Left lung (tissue), 10 donors: ENCODE results near the gene ABCD1. TPM values are rescaled to one million over a fixed set of nuclear protein-coding genes. Genes with fewer than 3 reads are reported as not detected.
A peak's percentile ranks its signal among the peaks of the same experiment; 100 is the strongest.

ENCODE experiments used
- ATAC-seq: fragments of 200-7000 bp; cut with Tn5 transposase; one replicate; pipeline ENCODE4 v1.9.1; 2020; ENCODE audit warnings: moderate library complexity
- DNase-seq, 4 donors: peaks; one replicate each; pipeline ENCODE4 v3.0.0-alpha.2; 2013 to 2020
- H3K27ac ChIP-seq, 2 donors: fragments of 200-600 bp; sonication (generic) in 1 of 2; one replicate each; pipeline versions ENCODE4 v1.5.0 to v1.8.0; 2020 to 2021
- H3K27me3 ChIP-seq, 2 donors: fragments of 200-600 bp; sonication (generic) in 1 of 2; one replicate each; pipeline versions ENCODE4 v1.5.0 to v1.8.0; 2020 to 2021
- H3K36me3 ChIP-seq, 2 donors: fragments of 200-600 bp; sonication (generic) in 1 of 2; one replicate each; pipeline versions ENCODE4 v1.5.0 to v1.8.0; 2020 to 2021
- H3K4me1 ChIP-seq, 2 donors: fragments of 200-600 bp; one replicate each; pipeline ENCODE4 v1.8.0; 2021
- H3K4me3 ChIP-seq, 2 donors: fragments of 200-600 bp; sonication (generic) in 1 of 2; one replicate each; pipeline versions ENCODE4 v1.5.0 to v1.8.0; 2020 to 2021; ENCODE audit warnings: mild to moderate bottlenecking in 1 of 2
- H3K9me3 ChIP-seq, 2 donors: fragments of 200-600 bp; sonication (generic) in 1 of 2; one replicate each; pipeline versions ENCODE4 v1.5.0 to v1.8.0; 2020 to 2021
- CTCF ChIP-seq, 2 donors: fragments of 200-600 bp; sonication (generic) in 1 of 2; IDR thresholded peaks; one replicate each; pipeline versions ENCODE4 v1.5.0 to v1.8.0; 2021; ENCODE audit warnings: antibody characterized with exemption in 2 of 2
- intact Hi-C, 2 donors: fragments of 100-400 bp; cut with DNase I; formaldehyde crosslinking; loops; one replicate each; pipeline versions ENCODE4 v1.11.2 to v1.14.2; 2022
- polyA plus RNA-seq, 6 donors: library from polyadenylated mRNA; unstranded; fragments of 120-200 nt; gene quantifications; one replicate each; pipeline ENCODE4 v1.2.1, GENCODE V29; 2013; ENCODE audit not compliant: insufficient read length in 6 of 6
- total RNA-seq, 2 donors: library from RNA; stranded (reverse); fragmentation: NEBNext Ultra II Directional; extraction: Animal tissue kit (Norgen Biotek cat#: 25700); gene quantifications; one replicate each; pipeline ENCODE4 v1.2.1, GENCODE V29; 2021
- donor health status: DM: no; HTN: yes; CAD: no.
- donor health status: DM: no; HTN: no; CAD: no.

The ABCD1 gene
- total and polyA plus RNA-seq, 8 donors = 6.5 to 18.5 (median 10.0) TPM

GRCh38 chrX:153777261-153778090, 52.8 kb downstream of the ABCD1 start:
- no peaks in the 10 kb centered on the region for H3K36me3 ChIP-seq
- DNase-seq = peak in 1 of 4 donors; percentile 21

GRCh38 chrX:153778181-153778580, 53.5 kb downstream of the ABCD1 start:
- no peak for ATAC-seq

More at GRCh38 chrX:153777261-153778090, 52.8 kb downstream of the ABCD1 start:
- H3K27ac ChIP-seq = no peak overlapping the region
- intact Hi-C loops = no loop called here
- no peak for ATAC-seq
- no peaks in the 10 kb centered on the region for H3K9me3 ChIP-seq
- TF ChIP-seq CTCF (IDR thresholded peaks at IDR 0.05) = no peak
- H3K27me3 ChIP-seq = peaks cover 0 to 37% of the 10 kb centered on the region in 2 donors
- no peak overlapping the region for H3K4me3 ChIP-seq
- H3K4me1 ChIP-seq = no peaks in the 10 kb centered on the region

GRCh38 chrX:153778684-153779101, 54.0 kb downstream of the ABCD1 start:
- H3K27me3 ChIP-seq = peaks cover 0 to 37% of the 10 kb centered on the region in 2 donors
- H3K4me1 ChIP-seq = no peaks in the 10 kb centered on the region
- no peak overlapping the region for H3K4me3 ChIP-seq
- H3K27ac ChIP-seq = no peak overlapping the region
- ATAC-seq (no peak), DNase-seq (peak in 1 of 4 donors; percentile 6)
- H3K36me3 ChIP-seq = peaks cover 0 to 5% of the 10 kb centered on the region in 2 donors
- no peak for TF ChIP-seq CTCF (IDR thresholded peaks at IDR 0.05)
- H3K9me3 ChIP-seq = no peaks in the 10 kb centered on the region
- intact Hi-C loops = no loop called here

More at GRCh38 chrX:153778181-153778580, 53.5 kb downstream of the ABCD1 start:
- intact Hi-C loops = no loop called here
- no peak for TF ChIP-seq CTCF (IDR thresholded peaks at IDR 0.05)
- Histone ChIP-seq H3K9me3 (no peaks in the 10 kb centered on the region), H3K36me3 (peaks cover 0 to under 1% of the 10 kb centered on the region in 2 donors), H3K4me3 (no peak overlapping the region), H3K27ac (no peak overlapping the region), H3K27me3 (peaks cover 0 to 37% of the 10 kb centered on the region in 2 donors), H3K4me1 (no peaks in the 10 kb centered on the region)
- DNase-seq = peak in 1 of 4 donors; percentile 23

GRCh38 chrX:153779891-153780677, 55.4 kb downstream of the ABCD1 start:
- Histone ChIP-seq H3K4me3 (no peak overlapping the region), H3K9me3 (no peaks in the 10 kb centered on the region), H3K36me3 (peaks cover 0 to 18% of the 10 kb centered on the region in 2 donors), H3K27me3 (peaks cover 0 to 37% of the 10 kb centered on the region in 2 donors), H3K27ac (no peak overlapping the region), H3K4me1 (no peaks in the 10 kb centered on the region)
- ATAC-seq (no peak), DNase-seq (no peak)
- TF ChIP-seq CTCF (IDR thresholded peaks at IDR 0.05) = no peak
- intact Hi-C loops = no loop called here
